ENCODE results near the gene BSG.

Gene BSG

DNA sequence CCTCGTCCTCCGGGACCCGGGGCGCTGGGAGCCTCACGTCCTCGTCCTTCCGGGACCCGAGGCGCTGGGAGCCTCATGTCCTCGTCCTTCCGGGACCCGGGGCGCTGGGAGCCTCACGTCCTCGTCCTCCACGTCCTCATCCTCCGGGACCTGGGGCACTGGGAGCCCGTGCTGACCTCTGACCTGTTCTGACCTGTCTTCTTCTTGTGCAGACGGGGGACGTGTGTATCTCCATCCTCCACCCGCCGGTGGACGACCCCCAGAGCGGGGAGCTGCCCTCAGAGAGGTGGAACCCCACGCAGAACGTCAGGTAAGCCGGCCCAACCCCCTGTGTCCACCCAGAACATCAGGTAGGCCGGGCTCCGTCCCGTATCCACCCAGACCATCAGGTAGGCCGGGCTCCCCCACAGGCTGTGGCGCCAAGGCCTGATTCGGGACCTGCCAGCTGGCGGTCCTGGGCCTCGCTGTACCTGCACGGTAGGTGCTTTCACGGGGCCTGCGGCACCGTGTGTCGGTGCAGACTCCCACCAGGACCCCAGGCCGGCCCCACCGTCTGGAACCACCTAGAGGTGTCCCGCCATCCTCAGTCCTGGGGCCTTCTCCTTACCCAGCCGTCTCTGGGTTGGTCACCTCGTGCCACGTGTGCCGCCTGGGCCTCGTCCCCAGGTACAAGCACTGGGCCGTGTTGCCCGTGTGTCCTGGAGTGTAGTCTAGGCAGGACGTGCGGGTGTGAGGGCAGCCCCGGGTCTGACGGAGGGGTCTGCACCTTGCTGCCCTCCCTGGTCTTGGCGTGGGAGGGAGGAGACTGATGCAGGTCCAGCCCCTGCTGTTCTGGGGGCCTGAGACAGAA is 36.1 kb upstream of the BSG start:
- Histone ChIP-seq H2AFZ (ENCODE audit: low read length) (no peak overlapping the region), H3K9me2 (replicated peaks; ENCODE audit: low read depth, low read length) (no peaks in the 10 kb centered on the region), H3K36me3 (ENCODE audit: insufficient read depth, low read length) (peaks cover 24% of the 10 kb centered on the region; the same call in 1 of the 2 replicates), H3K9ac (ENCODE audit: low read depth, low read length, poor library complexity, severe bottlenecking) (no peak overlapping the region), H3K4me1 (ENCODE audit: insufficient read depth, low read length, poor library complexity, severe bottlenecking) (peaks cover 7% of the 10 kb centered on the region), H3K9me3 (ENCODE audit: insufficient read depth, low read depth, low read length) (no peaks in the 10 kb centered on the region), H3K79me2 (ENCODE audit: insufficient read depth, low read length) (peaks cover 50% of the 10 kb centered on the region), H3K4me2 (ENCODE audit: low read depth, low read length, poor library complexity, severe bottlenecking) (no peak overlapping the region), H4K20me1 (ENCODE audit: insufficient read depth, low read length, poor library complexity, severe bottlenecking) (peaks cover 33% of the 10 kb centered on the region), H3F3A (ENCODE audit: low read depth) (no peaks in the 10 kb centered on the region), H3K4me3 (ENCODE audit: low read length, poor library complexity, severe bottlenecking) (no peak overlapping the region), H3K27me3 (ENCODE audit: insufficient read depth, low read length, poor library complexity, severe bottlenecking) (peaks cover 8% of the 10 kb centered on the region)
- TF ChIP-seq EZH2phosphoT487 (IDR thresholded peaks at IDR 0.05; ENCODE audit: borderline replicate concordance): no peak
- TF ChIP-seq CTCF (conservative IDR thresholded peaks at IDR 0.05; ENCODE audit: low read length): no peak

DNA sequence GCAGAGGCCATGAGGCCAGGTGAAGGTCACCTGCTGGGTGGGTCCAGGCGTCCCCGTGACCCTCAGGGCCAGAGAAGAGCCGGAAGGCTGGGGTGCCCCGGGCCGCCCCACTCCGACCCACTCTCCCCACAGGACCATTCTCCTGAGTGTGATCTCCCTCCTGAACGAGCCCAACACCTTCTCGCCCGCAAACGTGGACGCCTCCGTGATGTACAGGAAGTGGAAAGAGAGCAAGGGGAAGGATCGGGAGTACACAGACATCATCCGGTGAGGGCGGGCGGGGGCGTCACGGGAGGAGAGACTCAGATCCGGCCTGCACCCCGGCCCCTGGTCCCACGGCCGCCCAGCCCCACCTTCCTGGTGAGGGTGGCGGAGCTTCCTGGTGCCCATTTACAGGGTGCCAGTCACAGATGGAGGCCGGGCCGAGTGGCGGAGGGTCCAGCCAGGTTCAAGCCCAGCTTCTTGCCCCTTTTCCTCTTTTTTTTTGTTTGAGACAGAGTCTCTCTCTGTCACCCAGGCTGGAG is 35.5 kb upstream of the BSG start:
- Histone ChIP-seq H3K4me2 (ENCODE audit: low read depth, low read length, poor library complexity, severe bottlenecking) (no peak overlapping the region), H3K36me3 (ENCODE audit: insufficient read depth, low read length) (peaks cover 25% of the 10 kb centered on the region; the same call in 1 of the 2 replicates), H3K9me3 (ENCODE audit: insufficient read depth, low read depth, low read length) (no peaks in the 10 kb centered on the region), H3K9ac (ENCODE audit: low read depth, low read length, poor library complexity, severe bottlenecking) (no peak overlapping the region), H2AFZ (ENCODE audit: low read length) (no peak overlapping the region), H3K27me3 (ENCODE audit: insufficient read depth, low read length, poor library complexity, severe bottlenecking) (peaks cover 7% of the 10 kb centered on the region), H3K4me3 (ENCODE audit: low read length, poor library complexity, severe bottlenecking) (no peak overlapping the region), H3F3A (ENCODE audit: low read depth) (no peaks in the 10 kb centered on the region), H3K79me2 (ENCODE audit: insufficient read depth, low read length) (peaks cover 47% of the 10 kb centered on the region), H3K9me2 (replicated peaks; ENCODE audit: low read depth, low read length) (no peaks in the 10 kb centered on the region), H4K20me1 (ENCODE audit: insufficient read depth, low read length, poor library complexity, severe bottlenecking) (peaks cover 32% of the 10 kb centered on the region), H3K4me1 (ENCODE audit: insufficient read depth, low read length, poor library complexity, severe bottlenecking) (peaks cover 7% of the 10 kb centered on the region)
- TF ChIP-seq EZH2phosphoT487 (IDR thresholded peaks at IDR 0.05; ENCODE audit: borderline replicate concordance): no peak
- TF ChIP-seq CTCF (conservative IDR thresholded peaks at IDR 0.05; ENCODE audit: low read length): no peak

GRCh38 chr19:538641-539428 is 33.6 kb upstream of the BSG start:
- peaks cover 28% of the 10 kb centered on the region for H3K79me2 ChIP-seq (ENCODE audit: insufficient read depth, low read length)
- peaks cover 13% of the 10 kb centered on the region for H4K20me1 ChIP-seq (ENCODE audit: insufficient read depth, low read length, poor library complexity, severe bottlenecking)
- no peak overlapping the region for H3K9ac ChIP-seq (ENCODE audit: low read depth, low read length, poor library complexity, severe bottlenecking)
- H3K4me2 ChIP-seq (ENCODE audit: low read depth, low read length, poor library complexity, severe bottlenecking): no peak overlapping the region
- no peaks in the 10 kb centered on the region for H3K9me3 ChIP-seq (ENCODE audit: insufficient read depth, low read depth, low read length)
- H2AFZ ChIP-seq (ENCODE audit: low read length): no peak overlapping the region
- H3K27me3 ChIP-seq (ENCODE audit: insufficient read depth, low read length, poor library complexity, severe bottlenecking): no peaks in the 10 kb centered on the region
- H3K9me2 ChIP-seq (replicated peaks; ENCODE audit: low read depth, low read length): no peaks in the 10 kb centered on the region
- H3K4me3 ChIP-seq (ENCODE audit: low read length, poor library complexity, severe bottlenecking): no peak overlapping the region
- H3F3A ChIP-seq (ENCODE audit: low read depth): no peaks in the 10 kb centered on the region
- peaks cover 2% of the 10 kb centered on the region for H3K4me1 ChIP-seq (ENCODE audit: insufficient read depth, low read length, poor library complexity, severe bottlenecking)
- H3K36me3 ChIP-seq (ENCODE audit: insufficient read depth, low read length): peaks cover 34% of the 10 kb centered on the region; the same call in 1 of the 2 replicates
- TF ChIP-seq CTCF (conservative IDR thresholded peaks at IDR 0.05; ENCODE audit: low read length) (no peak), EZH2phosphoT487 (IDR thresholded peaks at IDR 0.05; ENCODE audit: borderline replicate concordance) (no peak)

Measured in Loucy (cell line).